HG02798 (cell line): ENCODE measurements around the gene BCL2.

Source experiments
- ATAC-seq: cut with Tn5 transposase; IDR thresholded peaks from one replicate; pipeline ENCODE4 v1.9.1; 2021; ENCODE audit warnings: mild to moderate bottlenecking; ENCODE audit not compliant: unreplicated experiment, poor library complexity

BCL2 gene

DNA sequence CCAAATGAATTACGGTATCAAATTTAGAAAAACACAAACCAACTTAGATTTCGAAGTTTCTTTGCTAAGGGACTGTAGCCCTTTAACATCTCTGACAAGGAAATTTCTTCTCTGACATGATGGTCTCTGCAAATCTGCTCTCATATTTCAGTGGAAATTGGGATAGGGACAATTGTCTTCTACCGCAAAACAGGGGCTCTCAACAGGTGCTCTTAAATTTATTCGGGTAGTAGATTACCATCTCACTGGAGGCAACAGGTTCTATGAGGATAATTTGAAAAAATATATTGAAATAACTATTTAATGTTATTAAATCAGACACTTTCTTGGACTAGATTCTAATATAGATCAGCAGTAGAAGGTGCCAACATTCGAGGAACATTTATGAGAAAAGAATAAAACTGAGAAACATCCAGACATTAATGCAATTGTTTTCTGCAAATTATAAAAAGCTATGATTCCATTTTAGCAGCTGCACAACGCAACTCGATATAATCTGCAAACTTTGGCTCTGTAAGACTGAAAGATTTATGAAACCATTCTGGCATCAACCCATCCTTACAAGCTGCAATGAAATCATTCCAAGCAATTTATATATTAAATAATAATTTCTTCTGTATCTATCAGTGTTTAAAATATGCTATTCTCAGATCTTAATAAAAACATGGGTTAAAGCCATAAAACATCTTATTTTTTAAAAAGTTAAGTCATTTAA lies 10.0 kb upstream of the BCL2 start:
- ATAC-seq = no peak

DNA sequence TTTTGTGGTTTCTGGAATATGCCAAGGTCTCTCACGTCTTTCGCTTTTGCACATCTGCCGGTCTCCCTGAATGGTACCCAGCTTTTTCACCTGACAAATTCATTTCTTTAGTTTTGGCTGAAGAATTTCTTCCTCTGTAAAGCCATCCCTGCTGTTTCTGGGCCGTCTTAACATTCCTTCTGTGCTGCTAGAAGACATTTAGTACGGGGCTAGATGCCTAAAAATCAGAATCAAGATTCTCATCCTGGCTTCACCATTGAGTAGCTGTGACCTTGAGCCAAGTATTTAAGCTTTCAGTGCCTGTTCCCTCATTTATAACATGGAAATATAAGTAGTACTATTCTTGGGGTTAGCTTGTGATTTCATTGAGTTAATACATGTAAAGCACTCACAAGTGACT lies 6.4 kb upstream of the BCL2 start:
- ATAC-seq = no peak

DNA sequence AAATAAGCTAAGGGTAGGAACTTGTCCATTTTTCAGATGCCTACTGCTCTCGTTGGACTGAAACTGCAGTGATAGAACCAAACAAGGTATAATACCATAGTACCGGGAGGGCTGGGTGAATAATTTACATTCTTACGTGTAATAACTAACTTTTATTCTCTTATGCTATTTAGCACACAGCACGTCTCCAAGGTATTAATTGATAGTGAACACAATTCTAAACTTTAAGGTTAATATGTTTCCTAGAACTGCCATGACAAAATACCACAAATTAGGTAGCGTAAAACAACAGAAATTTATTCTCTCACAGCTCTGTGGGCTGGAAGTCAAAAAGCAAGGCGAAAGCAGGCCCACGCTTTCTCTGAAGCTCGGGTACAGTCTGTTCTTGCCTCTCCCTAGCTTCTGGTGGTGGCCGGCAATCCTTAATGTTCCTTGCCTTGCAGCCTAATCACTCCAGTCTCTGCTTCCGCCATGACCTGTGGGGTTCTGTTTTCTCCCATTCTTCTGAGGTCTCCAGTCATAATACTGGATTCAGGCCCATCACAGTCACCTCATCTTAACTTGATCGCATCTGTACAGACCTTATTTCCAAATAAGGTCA lies 5.6 kb upstream of the BCL2 start:
- ATAC-seq = no peak

DNA sequence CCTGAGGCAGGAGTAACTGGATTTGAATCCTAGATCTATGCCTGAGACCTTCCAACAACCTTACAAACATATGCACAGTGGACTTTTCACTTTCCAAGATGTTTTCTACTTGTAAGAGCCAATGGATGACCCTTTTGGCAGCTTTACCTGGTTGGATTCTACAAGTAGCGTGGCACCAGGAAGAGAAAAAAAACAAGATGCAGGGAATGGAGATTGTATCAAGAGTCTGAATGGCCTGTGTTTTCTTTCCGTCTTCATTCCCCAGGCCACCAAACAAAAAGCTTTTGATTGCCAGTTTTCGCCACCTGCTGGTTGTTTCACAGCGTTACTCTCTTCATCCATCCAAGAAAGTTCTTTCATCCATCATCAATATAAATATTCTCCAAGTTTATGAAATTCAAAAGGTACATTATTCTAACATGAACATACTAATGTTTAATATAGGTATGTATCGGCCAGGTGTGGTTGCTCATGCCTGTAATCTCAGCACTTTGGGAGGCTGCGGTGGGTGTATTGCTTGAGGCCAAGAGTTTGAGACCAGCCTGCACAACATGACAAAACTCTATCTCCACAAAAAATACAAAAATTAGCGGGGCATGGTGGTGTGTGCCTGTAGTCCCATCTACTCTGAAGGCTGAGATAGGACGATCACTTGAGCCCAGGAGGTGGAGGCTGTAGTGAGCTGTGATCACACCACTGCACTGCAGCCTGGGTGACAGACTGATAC lies 3.5 kb upstream of the BCL2 start:
- ATAC-seq = no peak

DNA sequence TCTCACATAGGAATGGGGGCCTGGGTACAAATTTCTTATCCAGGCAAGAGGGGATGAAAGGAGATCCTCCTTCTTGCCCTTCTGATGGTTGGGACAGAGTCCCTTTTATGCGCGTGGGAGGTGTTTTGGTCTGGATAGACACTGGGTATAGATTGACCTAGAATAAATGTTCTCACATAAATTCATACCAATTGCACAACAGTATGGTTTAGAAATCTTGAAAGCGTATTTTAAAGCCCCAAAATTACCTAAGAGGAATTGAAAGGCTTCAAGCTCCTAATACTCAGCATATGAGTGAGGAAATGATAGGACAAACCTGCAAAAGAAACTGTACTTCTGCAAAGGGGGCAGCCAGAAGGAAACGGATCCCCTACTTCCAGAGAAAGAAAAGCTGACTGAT lies 2.6 kb upstream of the BCL2 start:
- ATAC-seq = no peak

DNA sequence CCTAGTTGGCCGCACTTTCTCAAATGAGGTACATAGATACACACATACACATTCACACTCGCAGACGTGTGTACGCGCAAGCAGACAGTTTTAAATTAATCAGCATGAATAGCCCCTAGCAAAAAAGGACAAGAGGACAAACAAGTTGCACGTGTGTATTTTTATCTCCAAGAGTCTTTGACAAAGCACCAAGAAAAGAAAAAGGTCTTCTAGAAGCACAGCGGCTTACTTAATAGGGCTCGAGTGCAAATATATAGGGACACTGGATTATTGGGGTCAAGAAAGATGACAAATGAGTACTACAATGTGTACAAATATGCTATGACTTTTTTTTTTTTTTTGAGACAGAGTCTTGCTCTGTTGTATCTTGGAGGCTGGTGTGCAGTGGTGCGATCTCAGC lies 1.7 kb upstream of the BCL2 start:
- no peak for ATAC-seq

DNA sequence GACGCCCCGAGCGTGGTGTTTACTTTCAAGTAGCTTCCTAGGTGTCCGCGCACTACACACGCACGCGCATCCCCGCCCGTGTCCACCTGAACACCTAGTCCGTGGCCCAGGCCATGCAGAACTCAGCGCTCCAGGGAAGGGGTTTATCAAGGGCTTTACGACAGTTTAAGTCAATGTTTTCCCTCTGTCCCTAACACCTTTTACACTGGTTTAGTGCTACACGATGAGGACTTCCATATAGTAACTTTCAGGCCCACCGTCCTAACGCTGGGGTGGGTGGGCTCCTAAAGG lies 1.4 kb upstream of the BCL2 start:
- no peak for ATAC-seq

DNA sequence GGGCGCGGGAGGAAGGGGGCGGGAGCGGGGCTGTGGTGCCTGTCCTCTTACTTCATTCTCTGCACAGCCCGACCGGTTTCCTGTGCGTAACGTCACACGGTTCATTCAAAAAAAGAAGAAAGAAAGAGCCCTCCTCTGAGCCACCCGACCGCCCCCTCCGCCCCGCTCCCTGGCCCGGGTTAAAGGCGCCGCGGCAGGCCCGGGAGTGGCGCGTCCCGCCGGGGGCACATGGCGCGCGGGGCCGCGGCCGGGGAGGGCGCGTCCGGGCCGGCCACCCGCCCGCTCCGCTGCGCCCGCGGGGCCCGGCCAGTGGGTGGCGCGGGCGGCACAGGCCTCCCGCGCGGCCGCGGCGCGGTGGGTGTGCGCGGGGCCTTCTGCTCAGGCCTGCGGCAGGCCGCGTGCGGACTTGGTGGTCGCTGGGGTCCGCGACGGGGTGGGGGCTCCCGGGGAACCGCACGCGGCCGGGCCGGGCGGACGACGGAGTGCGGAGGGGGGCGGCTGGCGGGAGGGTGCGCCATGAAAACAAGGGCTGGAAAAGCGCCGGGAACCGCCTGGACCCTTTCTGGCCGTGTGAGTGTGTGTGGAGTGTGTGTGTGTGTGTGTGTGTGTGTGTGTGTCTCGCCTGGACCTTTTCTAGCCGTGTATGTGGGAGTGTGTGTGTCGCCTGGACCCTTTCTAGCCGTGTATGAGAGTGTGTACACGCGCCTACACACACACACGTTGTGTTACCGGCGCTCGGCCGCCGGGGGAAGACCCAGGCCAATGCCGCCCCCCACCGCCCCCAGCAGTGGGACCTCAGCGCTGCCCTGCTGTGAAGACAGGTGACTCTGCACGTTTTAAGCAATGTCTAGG lies 780 bp upstream of the BCL2 start:
- ATAC-seq = peak; percentile 62

DNA sequence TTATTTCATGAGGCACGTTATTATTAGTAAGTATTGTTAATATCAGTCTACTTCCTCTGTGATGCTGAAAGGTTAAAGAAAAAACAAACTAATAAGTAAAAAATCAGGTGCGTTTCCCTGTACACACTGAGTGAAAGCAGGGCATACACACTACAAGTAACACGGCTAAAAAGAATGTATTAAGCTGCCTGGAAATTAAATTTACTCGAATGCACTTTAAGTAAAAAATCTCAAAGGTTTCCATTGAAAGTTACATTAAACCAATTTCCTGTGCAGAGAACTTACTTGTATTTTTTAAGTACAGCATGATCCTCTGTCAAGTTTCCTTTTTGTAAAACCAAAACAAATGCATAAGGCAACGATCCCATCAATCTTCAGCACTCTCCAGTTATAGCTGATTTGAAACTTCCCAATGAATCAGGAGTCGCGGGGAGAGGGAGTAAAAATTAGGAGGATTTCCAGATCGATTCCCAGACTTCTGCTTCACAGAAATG lies 633 bp downstream of the BCL2 start:
- ATAC-seq = no peak

DNA sequence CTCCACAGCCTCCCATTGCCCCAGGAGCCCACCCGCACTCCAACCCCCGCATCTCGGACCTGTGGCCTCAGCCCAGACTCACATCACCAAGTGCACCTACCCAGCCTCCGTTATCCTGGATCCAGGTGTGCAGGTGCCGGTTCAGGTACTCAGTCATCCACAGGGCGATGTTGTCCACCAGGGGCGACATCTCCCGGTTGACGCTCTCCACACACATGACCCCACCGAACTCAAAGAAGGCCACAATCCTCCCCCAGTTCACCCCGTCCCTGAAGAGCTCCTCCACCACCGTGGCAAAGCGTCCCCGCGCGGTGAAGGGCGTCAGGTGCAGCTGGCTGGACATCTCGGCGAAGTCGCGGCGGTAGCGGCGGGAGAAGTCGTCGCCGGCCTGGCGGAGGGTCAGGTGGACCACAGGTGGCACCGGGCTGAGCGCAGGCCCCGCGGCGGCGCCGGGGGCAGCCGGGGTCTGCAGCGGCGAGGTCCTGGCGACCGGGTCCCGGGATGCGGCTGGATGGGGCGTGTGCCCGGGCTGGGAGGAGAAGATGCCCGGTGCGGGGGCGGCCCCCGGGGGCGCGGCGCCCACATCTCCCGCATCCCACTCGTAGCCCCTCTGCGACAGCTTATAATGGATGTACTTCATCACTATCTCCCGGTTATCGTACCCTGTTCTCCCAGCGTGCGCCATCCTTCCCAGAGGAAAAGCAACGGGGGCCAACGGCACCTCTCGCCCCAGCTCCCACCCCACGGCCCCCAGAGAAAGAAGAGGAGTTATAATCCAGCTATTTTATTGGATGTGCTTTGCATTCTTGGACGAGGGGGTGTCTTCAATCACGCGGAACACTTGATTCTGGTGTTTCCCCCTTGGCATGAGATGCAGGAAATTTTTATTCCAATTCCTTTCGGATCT lies 1.3 kb downstream of the BCL2 start:
- peak; percentile 50 for ATAC-seq

DNA sequence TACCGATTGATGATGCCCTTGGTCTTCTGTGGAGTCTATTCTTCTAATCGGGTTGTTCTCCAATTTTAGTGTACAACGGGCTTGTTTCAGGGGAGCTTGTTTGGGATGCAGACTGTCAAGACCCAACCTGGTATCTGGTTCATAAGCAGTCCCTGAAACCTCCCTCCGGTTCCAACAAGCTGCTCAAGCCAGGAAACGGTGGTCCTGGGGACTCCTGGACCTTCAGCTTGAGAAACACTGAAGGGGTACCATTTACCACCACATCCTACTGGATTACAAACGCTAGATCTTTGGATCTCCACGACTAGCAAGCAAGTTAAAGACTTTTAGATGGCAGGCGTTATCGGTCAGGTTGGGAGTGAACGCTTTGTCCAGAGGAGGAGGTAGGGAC lies 2.0 kb downstream of the BCL2 start:
- no peak for ATAC-seq

DNA sequence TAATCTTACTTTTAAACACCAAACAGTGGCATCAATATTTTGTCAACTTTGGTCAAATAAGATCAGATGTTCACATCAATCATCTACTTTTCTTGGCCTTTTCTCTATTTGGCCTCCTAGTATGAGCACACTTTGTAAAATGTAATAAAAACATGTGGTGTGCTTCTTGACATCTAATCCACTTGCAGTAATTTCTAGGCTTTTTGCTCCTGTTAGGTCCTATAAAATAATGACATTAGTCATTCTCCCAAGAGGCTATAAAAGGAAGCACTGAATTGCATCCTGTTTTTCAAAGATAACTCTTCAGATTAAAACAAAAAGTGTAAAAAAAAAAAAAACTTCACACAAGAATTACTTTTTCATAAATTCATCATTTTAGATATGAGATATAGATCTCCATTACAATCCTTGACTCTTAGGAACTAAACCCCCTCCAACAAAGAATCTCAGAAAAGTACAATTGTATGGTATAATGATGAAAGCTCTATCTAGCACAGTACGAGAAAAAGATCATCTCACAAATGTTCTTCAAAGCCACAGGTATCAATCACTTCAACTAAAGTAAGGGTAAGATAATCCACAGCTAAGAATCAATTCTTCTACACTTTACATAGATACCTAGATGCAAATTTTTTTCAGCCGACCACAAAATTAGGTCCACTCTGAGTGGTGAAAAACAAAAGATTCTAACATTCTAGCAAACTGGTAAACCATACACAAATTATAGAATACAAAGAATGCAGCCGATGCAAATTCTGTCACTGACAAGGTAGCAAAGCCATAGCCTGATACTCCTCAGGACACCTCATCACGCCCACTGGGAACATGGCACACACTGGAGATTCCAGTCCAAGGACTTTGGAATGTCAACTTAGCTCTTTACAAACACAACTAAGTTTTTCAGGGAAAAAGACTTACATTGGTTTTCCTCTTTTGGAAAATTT lies 2.7 kb downstream of the BCL2 start:
- peak; percentile 10 for ATAC-seq

DNA sequence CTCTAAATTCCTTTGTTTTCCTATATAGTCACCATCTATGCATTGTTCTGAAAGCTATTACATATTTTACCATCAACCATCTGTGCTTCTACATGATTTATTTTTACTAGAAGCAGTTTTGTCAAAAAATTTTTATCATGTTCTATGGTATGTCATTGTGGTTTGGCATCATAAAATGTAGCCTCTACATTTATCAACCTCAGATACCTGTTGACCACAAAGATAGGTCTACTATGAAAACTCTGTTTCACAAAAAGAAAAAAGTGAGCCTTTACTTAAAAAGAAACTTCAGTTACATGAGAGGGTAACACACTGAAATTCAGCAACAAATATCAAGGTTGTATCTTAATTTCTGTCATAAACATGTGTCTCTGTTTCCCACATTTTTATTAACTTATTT lies 3.7 kb downstream of the BCL2 start:
- ATAC-seq = no peak

DNA sequence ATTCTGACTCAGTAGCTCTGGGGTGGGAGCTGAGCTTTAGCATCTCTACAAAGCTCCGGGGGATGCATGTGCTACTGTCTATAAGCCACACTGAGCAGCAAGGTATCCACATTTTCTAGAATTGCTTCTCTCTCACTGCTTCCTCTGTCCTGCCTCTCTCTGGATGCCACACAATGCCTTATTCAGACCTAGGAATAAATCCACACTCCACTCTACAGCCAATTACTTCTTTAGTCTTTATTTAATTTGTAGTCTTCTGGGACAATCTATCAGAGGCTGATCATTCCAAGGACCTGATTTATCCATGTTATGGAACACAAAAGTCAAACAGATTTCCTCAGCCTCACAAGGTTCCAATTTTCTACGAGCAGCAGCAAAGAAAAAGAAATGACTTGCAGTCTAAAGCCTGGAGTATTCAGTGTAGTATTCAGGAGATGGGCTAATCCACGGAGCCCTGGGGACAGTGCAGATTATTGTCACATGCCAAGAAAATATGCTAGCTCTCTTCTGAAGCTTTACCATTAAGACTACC lies 4.4 kb downstream of the BCL2 start:
- ATAC-seq = no peak

DNA sequence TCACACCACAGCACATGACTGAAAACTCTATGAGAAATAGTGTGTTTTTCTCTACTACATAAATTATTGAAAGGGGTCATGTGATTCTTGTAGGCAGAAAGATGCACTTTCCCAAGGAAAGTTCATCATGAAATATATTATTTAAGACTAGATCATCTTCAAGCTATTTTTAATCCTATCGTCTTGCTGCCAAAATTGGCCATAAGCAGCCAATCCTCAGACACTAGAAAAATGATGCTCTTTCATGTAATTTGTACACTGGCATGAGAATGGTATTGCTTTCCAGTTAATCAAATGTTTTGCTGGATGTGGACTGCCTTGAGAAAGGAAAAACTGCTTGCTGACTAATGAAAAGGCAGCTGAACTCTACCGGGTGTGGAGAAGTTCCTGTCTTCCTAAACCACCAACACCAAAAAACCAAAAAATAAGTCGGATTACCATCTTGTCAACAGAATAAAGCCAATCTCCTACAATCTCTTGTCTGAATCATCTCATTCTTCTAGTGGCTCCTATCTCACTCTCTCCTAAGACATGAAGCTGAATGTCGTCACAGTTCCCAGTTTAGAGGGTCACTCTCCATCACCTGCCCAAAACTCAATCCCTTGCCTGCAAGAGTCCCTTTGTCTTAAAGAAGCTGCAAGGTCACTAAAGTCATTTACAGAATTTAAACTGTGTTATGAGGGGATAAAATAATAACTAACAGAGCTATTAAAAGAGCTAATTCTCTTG lies 5.3 kb downstream of the BCL2 start:
- ATAC-seq = no peak

DNA sequence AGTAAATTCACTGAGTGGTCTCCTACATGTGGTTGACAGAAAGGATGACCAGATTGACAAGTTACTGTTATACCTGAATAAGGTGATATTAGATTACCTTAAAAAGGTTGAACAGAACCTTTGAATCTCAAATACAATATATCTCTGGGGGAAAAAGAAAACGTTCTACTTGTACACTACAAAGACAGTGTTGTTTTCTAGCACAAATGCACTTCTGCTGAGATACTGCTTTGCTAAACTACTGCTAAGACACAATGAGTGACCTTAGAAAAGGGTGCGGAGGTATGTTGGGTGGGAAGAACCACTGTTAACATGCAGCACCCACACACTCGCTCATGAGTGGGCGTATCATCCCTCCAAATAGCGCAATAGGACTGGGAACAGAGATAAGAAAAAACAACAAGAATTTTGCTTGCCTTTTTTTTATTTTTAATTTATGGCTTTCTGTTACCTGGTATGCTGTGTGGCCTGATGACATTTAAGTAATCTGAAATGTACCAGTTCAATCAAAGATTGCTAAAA lies 6.1 kb downstream of the BCL2 start:
- ATAC-seq = no peak

DNA sequence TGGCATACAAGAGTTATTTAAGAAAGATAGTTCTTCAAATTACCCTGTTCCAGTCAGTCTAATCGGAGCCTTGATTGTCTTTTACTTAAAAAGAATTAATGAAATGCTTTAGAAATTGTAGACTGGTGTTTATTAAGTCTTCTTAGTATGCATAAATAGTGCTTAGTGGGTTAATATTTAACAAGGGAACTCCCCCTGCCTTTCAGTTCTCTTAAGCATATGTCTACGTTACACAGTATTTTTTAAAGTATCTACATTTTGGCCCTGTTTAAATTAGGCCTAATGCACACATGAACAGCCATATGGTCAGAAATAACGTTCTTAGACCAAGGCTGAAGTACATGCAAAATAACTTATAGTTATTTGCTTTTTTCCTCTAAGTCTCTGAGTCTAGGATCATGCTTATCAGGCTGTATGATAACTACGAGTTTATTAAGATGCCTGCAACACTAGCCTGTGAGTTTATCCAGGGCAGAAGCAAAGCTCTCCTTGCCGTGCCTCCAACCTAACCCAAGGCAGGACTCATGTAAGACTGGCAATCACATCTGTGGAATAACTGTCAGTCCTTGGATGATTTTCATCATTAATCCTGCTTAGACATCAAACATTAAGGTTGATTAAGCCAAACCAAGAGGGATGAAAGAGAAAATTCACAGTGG lies 6.7 kb downstream of the BCL2 start:
- ATAC-seq = peak; percentile 39
